ENCODE data around the gene NABP2. TPM values are rescaled to one million over a fixed set of nuclear protein-coding genes. Genes with fewer than 3 reads are reported as not detected.

The NABP2 gene
- polyA plus RNA-seq, 1 donor (not counting 4 experiments of a cell fraction or from before 2014, with no cell fraction given) = 53.5 TPM

- no peaks in the 10 kb centered on the region for H3K9me1 ChIP-seq (ENCODE audit: control insufficient read depth, extremely low read depth, insufficient read depth, low read length)
- H3K27ac ChIP-seq (ENCODE audit: control insufficient read depth, insufficient read depth, low read length) = no peak overlapping the region
- no peaks in the 10 kb centered on the region for H4K20me1 ChIP-seq (ENCODE audit: control insufficient read depth, extremely low read depth, insufficient read depth, low read length)
- H3K4me1 ChIP-seq (ENCODE audit: control insufficient read depth, extremely low read depth, insufficient read depth, low read length) = peaks cover 13% of the 10 kb centered on the region
- dilution Hi-C loops (cut with MboI; ENCODE audit: extremely low pct_ligation_motif_present, low sequenced_read_pairs) = no loop called here
- DNase-seq (ENCODE audit: low read depth, low spot score) (no peak), FAIRE-seq (no peak)
- no peak overlapping the region for H2AFZ ChIP-seq (ENCODE audit: control insufficient read depth, low read length)
- H3K9ac ChIP-seq (ENCODE audit: control insufficient read depth, extremely low read depth, insufficient read depth, low read length) = no peak overlapping the region
- H3K36me3 ChIP-seq (ENCODE audit: control insufficient read depth in 2 of 2, extremely low read depth in 1 of 2, insufficient read depth in 2 of 2, low read length in 2 of 2) = peaks cover 14 to 22% of the 10 kb centered on the region in 2 experiments
- no peaks in the 10 kb centered on the region for H3K27me3 ChIP-seq (ENCODE audit: control insufficient read depth, extremely low read depth, insufficient read depth, low read length)
- no peak overlapping the region for H3K4me3 ChIP-seq (ENCODE audit: control insufficient read depth in 2 of 3, extremely low read depth in 1 of 3, insufficient read depth in 2 of 3, low read depth in 1 of 3, low read length in 3 of 3)
- no peak for TF ChIP-seq CTCF (optimal IDR thresholded peaks at IDR 0.05 in 1 of 3, IDR thresholded peaks at IDR 0.05 in 1 of 3, conservative IDR thresholded peaks at IDR 0.05 in 1 of 3; ENCODE audit: extremely low read depth in 1 of 3, insufficient read depth in 2 of 3, low read length in 3 of 3)
- TF ChIP-seq EZH2 (IDR thresholded peaks at IDR 0.05; ENCODE audit: low read length) = no peak
- peaks cover 27% of the 10 kb centered on the region for H3K79me2 ChIP-seq (ENCODE audit: control insufficient read depth, insufficient read depth, low read length)
- no peak overlapping the region for H3K4me2 ChIP-seq (ENCODE audit: control insufficient read depth, extremely low read depth, insufficient read depth, low read depth, low read length)
- H3K9me3 ChIP-seq (ENCODE audit: control insufficient read depth, low read depth, low read length) = no peaks in the 10 kb centered on the region
Observed at GRCh38 chr12:56186957-56187356, 37.2 kb upstream of the NABP2 start.

- Histone ChIP-seq H4K20me1 (ENCODE audit: control insufficient read depth, extremely low read depth, insufficient read depth, low read length) (no peaks in the 10 kb centered on the region), H3K27ac (ENCODE audit: control insufficient read depth, insufficient read depth, low read length) (peak overlapping the region; percentile 39), H3K4me2 (ENCODE audit: control insufficient read depth, extremely low read depth, insufficient read depth, low read depth, low read length) (peak overlapping the region; percentile 100), H3K9me1 (ENCODE audit: control insufficient read depth, extremely low read depth, insufficient read depth, low read length) (no peaks in the 10 kb centered on the region), H3K9me3 (ENCODE audit: control insufficient read depth, low read depth, low read length) (no peaks in the 10 kb centered on the region), H3K9ac (ENCODE audit: control insufficient read depth, extremely low read depth, insufficient read depth, low read length) (peak overlapping the region; percentile 76), H2AFZ (ENCODE audit: control insufficient read depth, low read length) (no peak overlapping the region), H3K79me2 (ENCODE audit: control insufficient read depth, insufficient read depth, low read length) (peaks cover 27% of the 10 kb centered on the region), H3K4me1 (ENCODE audit: control insufficient read depth, extremely low read depth, insufficient read depth, low read length) (peaks cover 13% of the 10 kb centered on the region), H3K4me3 (ENCODE audit: control insufficient read depth in 2 of 3, extremely low read depth in 1 of 3, insufficient read depth in 2 of 3, low read depth in 1 of 3, low read length in 3 of 3) (peak overlapping the region; percentile 84 to 89 (median 85)), H3K36me3 (ENCODE audit: control insufficient read depth in 2 of 2, extremely low read depth in 1 of 2, insufficient read depth in 2 of 2, low read length in 2 of 2) (peaks cover 11 to 21% of the 10 kb centered on the region in 2 experiments), H3K27me3 (ENCODE audit: control insufficient read depth, extremely low read depth, insufficient read depth, low read length) (no peaks in the 10 kb centered on the region)
- dilution Hi-C loops (cut with MboI; ENCODE audit: extremely low pct_ligation_motif_present, low sequenced_read_pairs) = no loop called here
- no peak for DNase-seq (ENCODE audit: low read depth, low spot score)
- no peak for FAIRE-seq
- TF ChIP-seq EZH2 (IDR thresholded peaks at IDR 0.05; ENCODE audit: low read length) (no peak), CTCF (optimal IDR thresholded peaks at IDR 0.05 in 1 of 3, IDR thresholded peaks at IDR 0.05 in 1 of 3, conservative IDR thresholded peaks at IDR 0.05 in 1 of 3; ENCODE audit: extremely low read depth in 1 of 3, insufficient read depth in 2 of 3, low read length in 3 of 3) (no peak)
Observed at GRCh38 chr12:56188131-56188777, 35.9 kb upstream of the NABP2 start.

Measured in keratinocyte (primary cell).